Stimulated activated CD8-positive, alpha-beta memory T cell treated with anti-CD3 and anti-CD28 coated beads, Interleukin-15, amount 100 ng/mL, for 4 hours (primary cell): ENCODE data around the gene SPINK4.

ENCODE experiments used
- DNase-seq, 2 donors: peaks; one replicate each; pipeline ENCODE4 v3.0.0-alpha.2; 2020; ENCODE audit warnings: low read depth in 2 of 2

Gene SPINK4

DNA sequence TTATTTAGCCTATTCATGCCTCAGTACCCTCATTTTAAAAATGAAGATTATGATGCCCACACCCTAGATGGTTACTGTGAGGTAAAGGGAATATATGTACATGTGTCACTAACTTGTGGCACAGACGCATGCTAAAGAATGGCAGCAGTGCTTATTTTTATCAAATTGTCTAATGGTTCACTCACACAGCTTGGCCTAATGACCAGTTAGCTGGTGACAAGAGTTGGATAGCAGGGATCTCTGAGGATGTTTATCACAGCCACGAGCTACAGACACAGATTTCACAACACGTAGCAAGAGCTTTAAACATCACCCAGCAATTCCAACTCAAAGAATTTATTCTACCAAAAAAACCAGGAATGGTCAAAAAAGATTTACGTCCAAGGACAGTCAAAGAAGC lies 17.3 kb downstream of the SPINK4 start:
- no peak for DNase-seq

DNA sequence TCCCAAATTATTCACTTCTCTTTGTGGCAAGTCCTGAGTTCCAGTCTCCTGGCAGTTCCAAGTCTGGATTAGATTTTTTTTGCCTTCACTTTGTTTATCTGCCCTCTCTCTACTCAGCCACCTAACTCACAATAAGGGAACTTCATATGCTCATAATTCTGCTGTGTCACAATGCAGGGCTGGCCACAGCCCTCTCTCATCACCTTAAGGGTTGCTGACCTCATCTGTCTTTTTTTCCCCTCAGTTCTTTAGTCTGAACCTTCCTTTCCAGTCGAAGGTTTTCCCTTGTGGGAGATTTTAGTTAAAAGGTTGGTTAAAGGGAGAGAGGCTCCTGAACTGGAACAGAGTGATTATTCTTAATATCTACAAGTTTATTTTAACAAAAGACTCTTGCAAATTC lies 20.4 kb downstream of the SPINK4 start:
- no peak for DNase-seq

DNA sequence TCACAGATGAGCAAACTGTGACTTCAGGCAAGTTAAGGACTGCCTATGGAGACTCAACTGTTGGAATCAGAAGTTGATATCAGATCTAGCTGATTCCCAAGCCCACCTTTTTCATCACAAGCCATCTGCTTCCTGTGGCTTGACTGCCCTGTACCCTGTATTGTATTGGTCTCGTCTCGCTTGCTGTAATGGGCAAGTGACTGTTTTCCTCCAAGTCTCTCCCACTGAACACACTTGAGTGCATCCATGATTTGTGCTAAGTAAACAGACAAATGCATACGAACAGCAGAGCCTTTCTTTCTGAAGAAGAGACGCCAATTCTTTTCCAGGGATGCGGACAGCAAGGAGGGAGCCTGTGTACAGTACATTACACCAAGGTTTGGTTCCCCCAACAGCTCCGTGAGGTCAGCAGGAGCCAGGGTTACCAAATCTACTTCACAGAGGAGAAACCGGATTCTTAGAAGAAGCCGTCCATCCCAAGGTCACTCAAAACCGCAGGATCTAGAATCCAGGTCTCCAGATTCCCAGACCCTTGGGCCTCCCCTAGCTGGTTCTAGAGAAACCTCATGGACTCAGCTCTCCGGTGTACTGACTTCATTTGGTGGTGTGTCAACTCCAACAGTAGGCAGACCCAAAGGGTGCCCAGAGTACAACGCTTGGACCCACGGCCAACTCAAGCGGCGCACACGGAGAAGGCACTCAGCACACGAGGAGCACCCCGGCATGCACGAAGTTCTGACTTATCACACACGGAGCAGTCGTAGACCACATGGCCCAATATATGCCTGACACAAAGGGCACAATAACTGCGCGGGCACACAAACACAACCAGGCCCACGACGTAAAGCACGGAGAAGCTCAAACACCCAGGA lies 23.4 kb downstream of the SPINK4 start:
- DNase-seq = no peak

DNA sequence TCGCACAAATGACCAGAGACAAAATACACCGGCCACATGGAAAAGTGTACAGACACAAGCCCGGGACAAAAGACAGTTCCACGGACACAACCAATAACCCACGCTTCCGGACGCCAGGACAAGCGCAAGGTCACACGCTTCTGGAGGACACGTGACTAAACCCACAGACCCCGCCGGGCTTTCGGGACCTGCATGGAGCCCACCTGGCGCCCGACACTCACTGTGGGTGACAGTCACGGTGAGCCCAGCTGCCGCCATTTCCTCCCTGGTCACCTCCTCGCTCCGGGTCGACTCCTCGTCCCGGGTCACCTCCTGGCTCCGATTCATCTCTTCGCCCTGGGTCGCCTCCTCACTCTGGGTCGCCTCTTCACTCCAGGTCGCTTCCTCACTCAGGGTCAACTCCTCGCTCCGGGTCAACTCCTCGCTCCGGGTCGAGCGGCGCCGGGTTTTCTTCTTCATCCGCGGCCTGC lies 24.1 kb downstream of the SPINK4 start:
- DNase-seq = peak in 1 of 2 donors; percentile 2

DNA sequence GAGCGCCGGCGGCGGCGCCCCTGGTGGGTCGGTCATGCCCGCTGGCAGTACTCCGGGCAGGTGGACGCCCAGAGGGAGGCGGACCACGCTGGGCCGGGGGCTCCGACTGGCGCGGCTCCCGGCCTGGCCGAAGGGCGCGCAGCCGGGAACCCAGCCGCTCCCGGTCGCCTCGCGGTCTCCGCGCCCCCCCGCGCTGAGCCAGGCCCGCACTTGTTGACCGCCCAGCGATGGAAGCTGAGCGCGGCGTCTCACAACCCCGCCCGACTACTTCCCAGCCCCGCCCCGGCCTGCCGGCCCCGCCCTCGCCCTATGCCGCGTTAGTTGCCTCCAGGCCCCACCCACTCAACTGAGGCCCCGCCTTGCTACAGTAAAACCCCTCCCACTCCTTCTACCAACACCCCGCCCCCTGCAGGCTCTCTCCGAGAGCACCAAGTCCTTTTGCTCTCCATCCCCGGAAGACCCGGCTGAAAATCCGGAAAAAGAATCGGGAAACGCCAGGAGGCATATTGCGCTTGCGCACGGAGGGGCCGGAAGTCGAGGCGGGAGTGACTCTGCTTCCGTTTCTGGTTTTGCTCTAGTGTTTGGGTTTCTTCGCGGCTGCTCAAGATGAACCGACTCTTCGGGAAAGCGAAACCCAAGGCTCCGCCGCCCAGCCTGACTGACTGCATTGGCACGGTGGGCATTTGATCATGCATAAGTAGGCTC lies 24.7 kb downstream of the SPINK4 start, which contains the start of the genes BAG1 and CHMP5:
Gene BAG1 (minus strand): TSS at position 236 of the 705 bp plus-strand sequence.
Gene CHMP5 (plus strand): TSS at position 577 of the 705 bp plus-strand sequence. CDS start 30 bp downstream, at position 607.
- peak; percentile 99 to 100 for DNase-seq

DNA sequence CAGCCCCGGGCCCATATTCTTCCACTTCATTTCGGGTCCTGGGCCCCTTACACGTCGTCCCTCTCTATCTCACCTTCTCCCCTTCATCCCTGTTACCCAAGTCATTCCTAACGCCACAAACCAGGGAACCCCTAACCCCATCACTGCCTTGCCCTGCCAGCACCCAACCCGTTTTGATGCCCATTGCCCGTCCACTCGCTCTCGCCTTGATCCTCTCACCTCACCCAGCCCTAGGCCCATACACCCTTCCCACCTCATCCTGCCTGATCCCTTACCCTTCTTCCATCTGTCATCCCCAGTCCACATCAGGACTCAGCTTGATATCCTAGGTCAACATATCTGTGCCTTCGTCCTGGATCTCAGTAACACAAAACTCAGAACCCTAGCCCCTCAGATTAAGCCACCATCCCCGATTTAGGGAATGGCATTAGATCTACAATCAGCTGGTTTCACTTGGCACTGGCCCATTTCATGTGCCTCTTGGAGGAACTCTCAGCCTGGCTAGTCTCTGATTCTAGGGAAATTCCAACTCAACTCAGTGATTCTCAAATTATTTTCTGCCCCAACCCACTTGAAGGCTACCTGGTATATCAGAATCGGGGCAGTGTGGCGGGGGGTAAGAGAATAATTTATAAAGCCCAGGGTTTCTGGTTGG lies 25.4 kb downstream of the SPINK4 start:
- DNase-seq = no peak

DNA sequence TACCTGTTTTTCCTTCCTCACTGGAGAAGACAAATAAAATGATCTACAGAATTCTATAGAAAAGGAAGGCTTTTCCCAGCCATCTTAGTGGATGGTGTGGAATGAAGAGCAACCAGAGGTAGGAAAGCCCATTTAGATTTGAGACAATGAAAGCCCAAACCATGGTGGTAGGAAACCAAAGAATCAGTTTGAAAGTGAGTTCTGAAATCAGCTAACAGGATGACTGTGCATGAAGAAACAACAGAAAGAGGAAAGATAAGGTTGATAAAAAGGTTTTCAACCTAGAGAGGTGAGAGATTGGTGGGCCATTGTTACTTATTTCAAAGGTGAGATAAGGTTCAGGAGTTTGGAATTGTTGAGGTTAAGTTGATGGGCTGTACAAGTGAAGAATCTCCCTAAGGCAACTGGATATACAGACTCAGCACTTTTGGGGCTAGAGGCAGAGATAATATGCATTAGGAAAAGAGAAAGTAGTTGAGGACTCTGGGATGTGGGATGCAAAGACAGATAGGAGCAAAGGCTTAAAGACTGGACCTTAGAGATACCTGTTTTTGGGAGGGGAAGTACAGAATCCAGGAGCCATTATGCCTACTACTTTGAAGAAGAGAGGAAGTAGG lies 27.3 kb downstream of the SPINK4 start:
- no peak for DNase-seq

DNA sequence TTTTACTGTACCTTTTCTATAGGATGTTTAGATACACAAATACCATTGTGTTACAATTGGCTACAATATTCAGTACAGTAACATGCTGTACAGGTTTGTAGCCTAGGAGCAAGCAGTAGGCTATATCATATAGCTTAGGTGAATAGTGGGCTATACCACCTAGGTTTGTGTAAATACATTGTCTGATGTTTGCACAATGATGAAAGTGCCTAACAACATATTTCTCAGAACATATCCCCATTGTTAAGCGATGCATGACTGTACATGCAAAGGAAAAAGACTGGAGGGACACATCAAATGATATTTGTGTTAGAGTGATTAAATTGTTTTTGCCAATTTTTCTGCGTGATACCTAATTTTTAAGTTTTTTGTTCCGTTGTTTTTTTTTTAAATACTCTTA lies 30.2 kb downstream of the SPINK4 start:
- DNase-seq = no peak

DNA sequence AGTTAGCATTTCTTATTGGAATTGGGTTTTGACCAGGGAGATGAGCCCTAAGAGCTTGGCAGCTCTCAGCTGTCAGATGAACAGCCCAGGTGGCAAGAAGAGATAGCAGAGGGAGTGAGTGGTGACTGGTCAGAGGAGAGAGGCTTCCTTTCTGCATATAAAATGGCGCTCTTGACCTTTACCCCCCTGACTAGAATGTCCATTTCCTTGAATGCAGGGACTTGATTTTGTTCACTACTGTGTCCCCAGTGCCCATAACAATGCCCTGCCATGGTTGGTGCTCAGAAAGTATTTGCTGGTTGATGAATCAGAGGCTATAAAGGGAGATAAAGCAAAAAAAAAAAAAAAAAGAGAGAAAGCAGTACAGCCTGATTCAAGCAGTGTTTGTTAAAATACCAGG lies 32.1 kb downstream of the SPINK4 start:
- DNase-seq = no peak

DNA sequence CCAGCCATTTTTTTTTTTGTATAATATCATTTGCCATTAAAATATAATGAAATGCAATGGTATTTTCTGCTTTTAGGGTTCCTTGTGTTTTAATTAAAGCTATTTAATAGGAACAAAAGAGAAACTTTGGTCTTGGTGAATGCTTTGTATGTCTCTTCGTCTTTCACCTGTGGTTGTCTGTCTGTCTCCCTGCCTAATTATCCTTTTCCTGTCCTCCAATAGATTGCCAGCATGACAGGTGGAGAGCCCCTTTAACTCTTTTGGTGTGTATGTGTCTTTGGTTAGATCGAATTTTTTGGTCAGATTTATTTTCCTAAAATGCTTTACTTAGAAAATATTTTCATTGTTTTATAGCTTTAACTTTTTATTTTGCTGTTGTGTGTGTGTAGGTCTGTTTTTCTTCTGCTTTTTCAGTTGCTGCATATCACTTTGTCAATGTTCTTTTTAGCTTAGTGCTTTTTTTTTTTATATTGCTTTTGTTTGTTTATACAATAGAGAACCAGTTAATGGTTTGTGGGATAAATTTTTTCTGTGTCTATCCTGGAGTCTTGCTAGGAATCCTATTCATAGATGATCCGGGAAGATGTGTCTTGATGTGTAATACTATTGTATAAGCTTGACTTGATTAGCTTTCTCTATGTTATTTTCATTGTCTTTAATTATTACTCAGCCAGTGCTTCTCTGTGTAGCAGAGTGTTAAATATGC lies 33.5 kb downstream of the SPINK4 start:
- DNase-seq = no peak

DNA sequence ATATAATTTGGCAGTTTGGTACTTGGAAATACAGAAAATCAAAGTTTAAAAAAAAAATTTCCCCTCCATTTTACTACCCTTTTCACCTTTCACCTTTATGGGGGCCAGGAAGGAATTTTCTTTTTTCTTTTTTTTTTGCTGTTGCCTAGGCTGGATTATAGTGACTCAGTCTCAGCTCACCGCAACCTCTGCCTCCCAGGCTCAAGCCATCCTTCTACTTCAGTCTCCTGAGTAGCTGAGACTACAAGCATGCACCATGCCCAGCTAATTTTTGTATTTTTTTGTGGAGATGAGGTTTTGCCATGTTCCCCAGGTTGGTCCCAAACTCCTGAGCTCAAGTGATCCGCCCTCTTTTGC lies 34.0 kb downstream of the SPINK4 start:
- no peak for DNase-seq

DNA sequence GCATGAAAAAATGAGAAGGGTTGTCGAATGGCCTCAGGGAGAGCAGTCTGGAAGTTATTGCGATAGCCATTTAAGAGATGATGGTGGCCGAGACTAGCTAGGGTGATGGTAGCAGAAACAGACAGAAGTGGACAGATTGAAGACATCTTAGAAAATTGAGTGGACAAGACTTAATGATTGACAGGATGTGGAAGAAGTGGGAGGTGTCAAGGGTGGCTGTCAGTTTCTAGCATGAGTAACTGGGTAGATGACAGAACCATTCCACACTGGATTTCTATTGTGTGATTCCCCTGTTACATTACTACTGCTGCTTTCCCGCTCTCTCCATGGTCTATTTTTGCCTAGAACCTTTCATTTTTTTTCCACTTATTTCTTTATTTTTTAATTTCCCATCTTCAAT lies 37.5 kb downstream of the SPINK4 start:
- DNase-seq = no peak

DNA sequence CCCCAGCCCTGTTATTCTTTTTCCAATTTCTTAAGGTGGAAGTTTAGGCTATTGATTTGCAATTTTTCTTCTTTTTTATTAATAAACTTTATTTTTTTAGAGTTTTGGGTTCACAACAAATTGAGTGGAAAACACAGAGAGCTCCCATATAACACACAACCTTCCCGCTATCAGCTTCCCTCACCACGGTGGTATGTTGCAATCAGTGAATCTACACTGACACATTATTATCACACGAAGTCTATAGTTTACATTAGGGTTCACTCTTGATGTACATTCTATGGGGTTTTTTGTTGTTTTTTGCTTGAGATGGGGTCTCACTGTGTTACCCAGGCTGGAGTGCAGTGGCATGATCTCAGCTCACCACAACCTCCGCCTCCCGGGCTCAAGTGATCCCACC lies 45.5 kb downstream of the SPINK4 start:
- DNase-seq = no peak

DNA sequence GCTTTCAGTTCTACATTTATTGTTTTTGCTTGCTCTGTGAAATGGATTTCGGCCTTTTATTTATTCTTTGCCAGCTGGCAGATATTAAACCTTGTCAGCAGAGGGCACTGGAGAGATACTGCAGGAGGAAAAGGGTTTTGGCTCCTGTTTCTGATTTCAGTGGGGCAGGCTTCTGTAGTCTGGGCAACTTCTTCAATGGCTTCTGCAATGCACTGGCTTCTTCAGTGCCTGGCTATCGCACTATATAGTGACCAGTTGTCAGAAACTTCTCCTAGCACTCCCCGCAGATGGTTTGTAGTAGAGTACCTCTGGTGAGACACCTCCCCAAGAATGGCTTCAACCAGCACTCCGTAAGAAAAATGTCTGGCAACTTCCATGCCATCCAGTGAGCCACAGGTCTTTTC lies 47.1 kb downstream of the SPINK4 start:
- DNase-seq = no peak

DNA sequence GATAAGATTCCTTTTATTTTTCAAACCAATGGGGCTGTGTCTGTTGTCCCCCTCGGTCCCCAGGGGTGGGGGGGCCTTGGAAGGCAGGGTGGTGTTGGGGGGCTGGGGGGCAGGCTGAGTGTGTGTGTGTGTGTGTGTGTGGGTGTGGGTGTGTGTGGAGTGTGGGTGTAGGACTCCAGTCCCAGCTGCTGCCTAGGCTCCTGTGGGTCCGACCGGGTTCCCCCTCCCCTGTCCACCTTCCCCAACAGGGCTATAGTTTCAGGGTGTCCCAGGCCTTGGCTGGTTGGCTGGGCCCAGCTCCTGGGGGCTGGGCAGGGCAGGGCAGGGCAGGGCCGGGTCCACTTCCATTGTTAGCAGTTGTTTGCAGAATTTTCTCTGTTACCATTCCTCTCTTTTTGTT lies 48.3 kb downstream of the SPINK4 start:
- DNase-seq = no peak

DNA sequence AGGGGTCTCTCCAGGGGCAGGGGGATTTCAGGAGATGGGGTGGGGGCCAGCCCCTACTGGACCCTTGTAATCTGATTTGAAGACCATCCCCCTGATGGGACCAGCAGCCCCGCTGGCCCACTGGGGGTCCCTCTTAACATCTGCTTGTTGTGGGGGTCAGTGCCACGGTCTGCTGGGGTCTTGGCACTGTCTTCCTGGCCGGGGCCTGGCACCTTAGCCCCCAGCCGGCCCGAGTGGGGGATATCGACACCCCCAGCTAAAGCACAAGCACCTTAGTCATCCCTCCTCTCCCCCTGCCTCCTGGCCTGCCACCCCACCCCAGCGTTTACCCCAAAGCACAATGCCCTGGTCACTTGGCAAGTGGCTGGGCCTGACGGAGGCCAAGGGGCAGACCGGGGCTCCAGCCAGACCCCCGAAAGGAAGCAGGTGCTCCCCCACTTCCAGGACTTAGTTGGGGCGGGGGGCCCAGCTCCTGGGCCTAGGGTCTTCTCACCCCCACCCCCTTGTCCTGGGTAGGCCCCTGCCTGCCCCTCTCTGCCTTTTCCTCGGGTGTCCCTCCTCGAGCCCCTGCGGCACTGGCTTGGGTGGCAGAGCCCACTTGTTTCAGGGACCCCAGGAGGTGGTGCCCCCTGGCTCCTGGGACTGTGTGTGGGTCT lies 49.0 kb downstream of the SPINK4 start:
- DNase-seq = no peak

DNA sequence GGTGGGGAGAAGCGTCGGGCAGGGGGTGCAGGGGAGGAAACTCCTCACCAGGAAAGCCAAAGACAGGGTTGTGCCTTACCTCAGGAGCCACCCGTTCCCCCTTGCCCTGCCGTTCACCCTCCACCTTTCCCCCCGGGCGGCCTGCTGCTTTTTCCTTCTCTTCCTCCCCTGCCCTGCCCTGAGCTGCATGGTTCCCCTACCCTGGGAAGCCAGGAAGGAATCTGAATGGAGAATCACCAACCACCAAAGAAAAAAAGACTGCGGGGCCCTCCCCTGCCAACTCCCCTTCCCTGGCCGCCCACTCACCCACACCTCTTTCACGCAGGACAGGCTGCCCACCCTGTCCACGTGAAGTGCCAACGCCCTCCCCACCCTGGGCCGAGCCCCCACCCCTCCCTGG lies 49.5 kb downstream of the SPINK4 start:
- DNase-seq = no peak

DNA sequence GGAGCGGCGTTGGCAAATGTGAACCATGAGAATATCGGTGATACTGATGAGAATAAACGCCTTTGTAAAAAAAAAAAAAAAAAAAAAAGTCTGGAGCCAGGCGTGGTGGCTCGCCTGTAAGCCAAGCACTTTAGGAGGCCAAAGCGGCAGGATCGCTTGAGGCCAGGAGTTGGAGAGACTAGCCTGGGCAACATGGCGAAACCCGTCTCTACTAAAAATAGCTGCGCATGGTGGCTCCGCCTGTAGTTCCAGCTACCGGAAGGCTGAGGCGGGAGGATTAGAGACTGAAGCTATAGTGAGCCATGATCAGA lies 49.9 kb downstream of the SPINK4 start:
- no peak for DNase-seq

DNA sequence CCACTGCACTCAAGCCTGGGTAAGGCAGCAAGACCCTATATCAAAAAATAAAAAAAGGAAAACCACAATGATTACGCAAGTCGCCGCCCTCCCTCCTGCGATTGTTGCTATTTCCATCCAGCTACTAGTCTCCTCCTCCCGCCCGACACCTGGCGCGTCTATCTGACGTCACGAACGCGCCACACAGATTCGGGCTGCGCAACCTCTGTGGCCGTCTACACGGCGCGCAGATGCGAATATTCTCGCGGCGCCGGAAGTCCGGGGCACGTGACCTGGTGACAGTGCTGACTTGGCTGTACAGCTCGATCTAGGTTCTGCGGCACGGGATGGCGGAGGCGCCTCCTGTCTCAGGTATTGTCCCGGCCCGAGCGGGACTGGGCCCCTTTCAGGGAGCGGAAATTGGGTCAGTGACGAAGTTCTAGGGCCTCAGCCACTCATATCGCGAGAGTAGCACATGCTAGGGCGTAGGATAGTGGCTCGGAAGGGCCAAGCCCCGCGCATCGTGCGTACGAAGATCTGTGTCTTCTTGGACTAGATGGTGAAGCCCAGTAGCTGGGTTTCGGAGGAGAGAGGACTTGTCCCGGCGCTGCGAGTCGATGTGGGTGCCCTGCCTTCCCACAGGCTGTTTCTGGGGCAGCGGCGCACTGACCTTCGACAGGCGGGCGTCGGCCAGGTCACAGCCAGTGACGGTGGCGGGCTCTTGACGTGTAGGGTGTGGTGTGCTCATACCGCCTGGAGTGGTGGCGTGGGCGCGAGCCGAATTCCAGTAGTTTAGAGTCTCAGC lies 50.5 kb downstream of the SPINK4 start, which contains the start of gene NFX1:
Gene NFX1 (plus strand): TSS at position 270 of the 784 bp plus-strand sequence. CDS start 57 bp downstream, at position 327.
- DNase-seq = peak; percentile 98

DNA sequence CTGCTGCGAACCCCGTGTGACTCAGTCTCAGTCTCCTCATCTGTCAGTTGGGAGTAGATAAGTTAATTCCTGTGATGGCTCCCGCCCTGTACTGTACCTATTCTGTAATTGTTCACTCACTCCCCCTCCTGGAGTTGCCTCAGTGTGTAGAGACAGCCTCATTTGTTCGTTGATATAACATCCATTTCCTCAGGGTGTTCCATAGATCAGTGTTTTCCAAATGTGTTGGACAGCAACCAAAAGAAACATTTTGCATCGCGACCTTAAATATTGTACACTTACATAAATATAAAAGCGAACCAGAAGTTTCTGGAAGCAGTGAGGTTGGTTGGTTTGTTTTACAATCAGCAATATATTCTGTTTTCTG lies 51.0 kb downstream of the SPINK4 start:
- DNase-seq = no peak
